ENCODE measurements around the gene GFRA1.

The GFRA1 gene

GRCh38 chr10:116141855-116142254 lies 131.2 kb downstream of the GFRA1 start:
- Histone ChIP-seq H3K27me3 (ENCODE audit: insufficient read depth, low read length) (no peaks in the 10 kb centered on the region), H4K20me1 (ENCODE audit: insufficient read depth, low read length) (no peaks in the 10 kb centered on the region), H3K79me2 (ENCODE audit: insufficient read depth, low read length) (no peaks in the 10 kb centered on the region), H3K4me1 (ENCODE audit: insufficient read depth, low read length, severe bottlenecking) (no peaks in the 10 kb centered on the region), H3K9ac (ENCODE audit: low read length) (no peak overlapping the region), H3K4me3 (ENCODE audit: low read depth, low read length, poor library complexity, severe bottlenecking) (no peak overlapping the region), H3K4me2 (ENCODE audit: low read length) (no peak overlapping the region), H3K9me2 (ENCODE audit: low read depth, low read length) (no peaks in the 10 kb centered on the region), H3K9me3 (ENCODE audit: low read length) (no peaks in the 10 kb centered on the region), H3F3A (ENCODE audit: insufficient read depth, low read length) (no peaks in the 10 kb centered on the region), H3K27ac (ENCODE audit: low read depth, low read length, poor library complexity, severe bottlenecking) (no peak overlapping the region), H3K36me3 (ENCODE audit: insufficient read depth, low read length) (no peaks in the 10 kb centered on the region), H2AFZ (ENCODE audit: low read length) (no peak overlapping the region)
- no peak for TF ChIP-seq EZH2 (IDR thresholded peaks at IDR 0.05; ENCODE audit: borderline replicate concordance, low read length)
- TF ChIP-seq CTCF (IDR thresholded peaks at IDR 0.05; ENCODE audit: low read length): no peak

- Histone ChIP-seq H3K27ac (ENCODE audit: low read depth, low read length, poor library complexity, severe bottlenecking) (no peak overlapping the region), H3K9me3 (ENCODE audit: low read length) (no peaks in the 10 kb centered on the region), H3K9ac (ENCODE audit: low read length) (no peak overlapping the region), H3K36me3 (ENCODE audit: insufficient read depth, low read length) (no peaks in the 10 kb centered on the region), H3K4me2 (ENCODE audit: low read length) (no peak overlapping the region), H3K4me3 (ENCODE audit: low read depth, low read length, poor library complexity, severe bottlenecking) (no peak overlapping the region), H3F3A (ENCODE audit: insufficient read depth, low read length) (no peaks in the 10 kb centered on the region), H4K20me1 (ENCODE audit: insufficient read depth, low read length) (no peaks in the 10 kb centered on the region), H3K9me2 (ENCODE audit: low read depth, low read length) (no peaks in the 10 kb centered on the region), H3K79me2 (ENCODE audit: insufficient read depth, low read length) (no peaks in the 10 kb centered on the region), H3K27me3 (ENCODE audit: insufficient read depth, low read length) (no peaks in the 10 kb centered on the region), H3K4me1 (ENCODE audit: insufficient read depth, low read length, severe bottlenecking) (no peaks in the 10 kb centered on the region), H2AFZ (ENCODE audit: low read length) (no peak overlapping the region)
- TF ChIP-seq CTCF (IDR thresholded peaks at IDR 0.05; ENCODE audit: low read length) (no peak), EZH2 (IDR thresholded peaks at IDR 0.05; ENCODE audit: borderline replicate concordance, low read length) (no peak)
Observed at GRCh38 chr10:116141246-116141645, 131.8 kb downstream of the GFRA1 start.

- Histone ChIP-seq H3K4me1 (ENCODE audit: insufficient read depth, low read length, severe bottlenecking) (no peaks in the 10 kb centered on the region), H3K36me3 (ENCODE audit: insufficient read depth, low read length) (no peaks in the 10 kb centered on the region), H3K4me3 (ENCODE audit: low read depth, low read length, poor library complexity, severe bottlenecking) (no peak overlapping the region), H3K4me2 (ENCODE audit: low read length) (no peak overlapping the region), H3F3A (ENCODE audit: insufficient read depth, low read length) (no peaks in the 10 kb centered on the region), H2AFZ (ENCODE audit: low read length) (no peak overlapping the region), H3K9me2 (ENCODE audit: low read depth, low read length) (no peaks in the 10 kb centered on the region), H3K27ac (ENCODE audit: low read depth, low read length, poor library complexity, severe bottlenecking) (no peak overlapping the region), H4K20me1 (ENCODE audit: insufficient read depth, low read length) (no peaks in the 10 kb centered on the region), H3K9me3 (ENCODE audit: low read length) (no peaks in the 10 kb centered on the region), H3K79me2 (ENCODE audit: insufficient read depth, low read length) (no peaks in the 10 kb centered on the region), H3K27me3 (ENCODE audit: insufficient read depth, low read length) (no peaks in the 10 kb centered on the region), H3K9ac (ENCODE audit: low read length) (no peak overlapping the region)
- TF ChIP-seq EZH2 (IDR thresholded peaks at IDR 0.05; ENCODE audit: borderline replicate concordance, low read length) (no peak), CTCF (IDR thresholded peaks at IDR 0.05; ENCODE audit: low read length) (no peak)
Observed at GRCh38 chr10:116139886-116140285, 133.1 kb downstream of the GFRA1 start.

All from OCI-LY1 (cell line).